Hepatocyte (in vitro differentiated cells): ENCODE data around the gene FBXO21.

ENCODE experiments used
- EZH2phosphoT487 ChIP-seq: fragments of 200-600 bp; sonication (generic); IDR thresholded peaks from one replicate; pipeline ENCODE4 v1.6.1; 2018; ENCODE audit warnings: antibody characterized with exemption, mild to moderate bottlenecking, low read depth, moderate library complexity; ENCODE audit not compliant: unreplicated experiment, severe bottlenecking
- TF ChIP-seq, protein P1 (sequence below): fragments of 200-600 bp; sonication (generic); IDR thresholded peaks from 2 replicates; pipeline ENCODE4 v1.5.1; 2016; ENCODE audit warnings: antibody characterized with exemption, mild to moderate bottlenecking; ENCODE audit not compliant: poor library complexity

DNA sequence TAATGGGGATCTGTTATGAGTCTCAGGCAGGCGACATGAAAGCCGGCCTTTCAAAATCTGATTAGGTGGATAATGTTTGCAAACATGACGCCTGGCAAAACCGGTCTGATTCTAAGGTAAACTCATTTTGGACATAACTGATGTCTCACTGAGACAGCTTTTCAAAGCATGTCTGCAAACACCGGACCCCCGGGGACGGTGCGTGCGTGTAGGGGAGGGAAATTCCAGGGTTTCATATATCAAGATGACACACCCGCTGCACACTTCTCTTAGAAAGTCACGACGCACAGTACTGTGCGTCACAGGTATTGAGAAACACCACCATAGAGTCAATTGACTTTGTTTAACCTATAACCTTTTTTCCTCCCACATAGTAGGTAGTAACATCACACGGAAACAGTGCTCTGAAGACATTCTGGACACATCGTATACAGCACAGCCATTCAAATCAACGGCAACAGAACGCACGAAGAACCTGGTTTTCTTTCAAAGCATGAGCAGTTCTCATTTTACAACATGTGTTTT, 47.2 kb downstream of the FBXO21 start:
- TF ChIP-seq, protein P1, sequence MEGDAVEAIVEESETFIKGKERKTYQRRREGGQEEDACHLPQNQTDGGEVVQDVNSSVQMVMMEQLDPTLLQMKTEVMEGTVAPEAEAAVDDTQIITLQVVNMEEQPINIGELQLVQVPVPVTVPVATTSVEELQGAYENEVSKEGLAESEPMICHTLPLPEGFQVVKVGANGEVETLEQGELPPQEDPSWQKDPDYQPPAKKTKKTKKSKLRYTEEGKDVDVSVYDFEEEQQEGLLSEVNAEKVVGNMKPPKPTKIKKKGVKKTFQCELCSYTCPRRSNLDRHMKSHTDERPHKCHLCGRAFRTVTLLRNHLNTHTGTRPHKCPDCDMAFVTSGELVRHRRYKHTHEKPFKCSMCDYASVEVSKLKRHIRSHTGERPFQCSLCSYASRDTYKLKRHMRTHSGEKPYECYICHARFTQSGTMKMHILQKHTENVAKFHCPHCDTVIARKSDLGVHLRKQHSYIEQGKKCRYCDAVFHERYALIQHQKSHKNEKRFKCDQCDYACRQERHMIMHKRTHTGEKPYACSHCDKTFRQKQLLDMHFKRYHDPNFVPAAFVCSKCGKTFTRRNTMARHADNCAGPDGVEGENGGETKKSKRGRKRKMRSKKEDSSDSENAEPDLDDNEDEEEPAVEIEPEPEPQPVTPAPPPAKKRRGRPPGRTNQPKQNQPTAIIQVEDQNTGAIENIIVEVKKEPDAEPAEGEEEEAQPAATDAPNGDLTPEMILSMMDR, result no peak
- TF ChIP-seq EZH2phosphoT487, result no peak
